Measurements from ENCODE around the gene CFHR1. TPM values are rescaled to one million over a fixed set of nuclear protein-coding genes. Genes with fewer than 3 reads are reported as not detected.
"Not testable (repeated sequence)": the region's sequence is repeated elsewhere in the genome, so short reads cannot be mapped to it uniquely, and the experiment has no call there.

CFHR1 gene
- not detected for polyA plus RNA-seq (2013, experiment 1 of 2; ENCODE audit: insufficient read length)
- polyA plus RNA-seq (2013, experiment 2 of 2; ENCODE audit: insufficient read length), result 0.16 TPM

DNA sequence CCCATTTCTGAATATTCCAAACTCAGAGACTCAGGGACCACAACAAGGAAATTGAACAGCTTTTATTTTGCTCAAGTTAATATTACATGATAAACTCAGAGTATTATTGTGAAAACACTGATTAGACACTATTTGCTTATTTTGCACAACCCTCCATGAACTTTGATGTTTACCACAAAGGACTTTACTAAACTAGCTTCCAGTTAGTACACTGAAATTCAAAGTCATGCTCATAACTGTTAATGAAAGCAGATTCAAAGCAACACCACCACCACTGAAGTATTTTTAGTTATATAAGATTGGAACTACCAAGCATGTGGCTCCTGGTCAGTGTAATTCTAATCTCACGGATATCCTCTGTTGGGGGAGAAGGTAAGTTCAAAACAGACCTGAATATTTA lies at the start of gene CFHR1:
CFHR1 (plus strand) TSS at position 201 of the 400 bp plus-strand sequence; CDS start at position 315, 114 bp downstream.
- not testable (repeated sequence) for DNase-seq

DNA sequence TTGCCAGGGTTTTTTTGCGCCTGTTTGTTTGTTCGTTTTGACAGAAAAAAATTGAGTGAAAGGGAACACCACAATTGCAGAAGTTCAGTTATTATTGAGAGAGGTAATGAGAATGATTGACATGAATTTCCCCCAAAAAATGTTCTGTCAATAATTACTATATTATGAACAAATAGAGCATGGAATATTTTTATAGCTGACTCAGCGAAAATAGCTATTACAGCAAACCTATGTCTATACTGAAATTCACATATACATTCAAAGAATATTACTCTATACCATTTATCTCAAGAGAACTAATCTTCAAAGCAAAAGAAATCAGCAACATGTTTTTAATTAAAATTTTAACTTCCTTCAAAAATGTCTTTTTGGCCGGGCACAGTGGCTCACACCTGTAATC lies 49.7 kb upstream of the CFHR1 start:
- DNase-seq, result not testable (repeated sequence)

DNA sequence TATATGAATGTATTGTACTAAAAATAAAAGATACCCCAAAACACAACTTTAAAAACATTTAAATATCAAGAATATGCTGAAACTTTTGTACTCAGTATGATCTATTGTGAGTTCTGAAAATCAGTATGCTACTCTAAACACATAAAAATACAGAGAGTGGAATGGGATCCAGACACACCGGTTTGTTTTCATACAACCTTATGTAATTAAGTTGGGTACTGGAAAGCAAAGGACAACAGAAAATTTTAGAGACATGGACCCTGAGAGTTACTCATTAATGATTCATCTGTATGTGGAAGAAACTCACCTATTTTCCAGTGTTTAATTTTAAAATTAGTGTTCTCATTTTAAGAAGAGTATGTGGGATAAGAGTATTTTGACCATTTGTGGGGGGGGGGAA lies 45.8 kb upstream of the CFHR1 start:
- DNase-seq, result no peak

DNA sequence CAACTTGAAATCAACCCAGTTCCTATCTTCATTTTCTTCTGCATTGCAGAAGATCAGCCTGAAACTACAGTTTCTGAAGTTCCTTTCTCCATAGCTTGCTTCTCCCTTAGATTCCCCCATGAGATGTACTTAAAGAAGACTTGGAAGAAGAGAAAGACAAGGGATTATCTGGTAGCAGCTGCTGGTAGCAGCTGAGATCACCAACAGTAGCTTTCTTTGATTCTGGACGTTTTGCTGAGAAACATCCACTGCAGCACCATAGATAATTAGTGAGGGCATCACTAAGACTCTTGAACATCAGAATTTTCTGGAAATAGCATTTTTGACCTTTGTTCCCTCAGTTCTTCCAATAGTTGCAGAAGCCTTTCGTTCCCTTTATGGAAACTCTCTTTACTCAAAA lies 45.4 kb upstream of the CFHR1 start:
- DNase-seq, result no peak

DNA sequence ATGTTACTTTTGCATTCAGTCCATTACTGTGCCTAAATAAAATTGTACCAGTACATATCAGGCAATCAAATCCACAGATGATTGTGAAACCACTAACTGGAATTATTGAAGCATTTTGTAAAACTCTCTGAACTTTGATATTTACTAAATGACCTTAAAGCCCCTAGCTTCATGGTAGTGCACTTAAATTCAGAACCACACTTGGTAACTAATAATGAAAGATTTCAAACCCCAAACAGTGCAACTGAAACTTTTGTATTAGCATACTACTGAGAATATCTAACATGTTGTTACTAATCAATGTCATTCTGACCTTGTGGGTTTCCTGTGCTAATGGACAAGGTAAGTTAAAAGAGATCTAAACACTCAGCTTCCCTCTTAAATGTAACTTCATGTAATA lies 44.9 kb upstream of the CFHR1 start, which contains the start of gene CFHR3:
CFHR3 (plus strand) TSS at position 238 of the 400 bp plus-strand sequence; CDS start at position 285, 47 bp downstream.
- DNase-seq, result no peak

DNA sequence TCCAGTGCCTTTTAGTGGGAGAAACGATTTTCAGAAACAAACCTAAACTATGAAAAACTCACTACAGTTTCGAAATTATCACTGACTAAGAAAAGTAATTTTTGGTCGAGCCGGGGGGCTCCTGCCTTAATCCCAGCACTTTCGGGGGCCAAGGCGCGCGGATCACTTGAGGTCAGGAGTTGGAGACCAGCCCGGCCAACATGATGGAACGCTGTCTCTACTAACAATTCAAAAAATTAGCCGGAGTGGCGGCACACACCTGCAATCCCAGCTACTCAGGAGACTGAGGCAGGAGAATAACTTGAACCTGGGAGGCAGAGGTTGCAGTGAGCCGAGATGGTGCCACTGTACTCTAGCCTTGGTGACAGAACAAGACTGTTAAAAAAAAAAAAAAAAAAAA lies 41.9 kb upstream of the CFHR1 start:
- no peak for DNase-seq

DNA sequence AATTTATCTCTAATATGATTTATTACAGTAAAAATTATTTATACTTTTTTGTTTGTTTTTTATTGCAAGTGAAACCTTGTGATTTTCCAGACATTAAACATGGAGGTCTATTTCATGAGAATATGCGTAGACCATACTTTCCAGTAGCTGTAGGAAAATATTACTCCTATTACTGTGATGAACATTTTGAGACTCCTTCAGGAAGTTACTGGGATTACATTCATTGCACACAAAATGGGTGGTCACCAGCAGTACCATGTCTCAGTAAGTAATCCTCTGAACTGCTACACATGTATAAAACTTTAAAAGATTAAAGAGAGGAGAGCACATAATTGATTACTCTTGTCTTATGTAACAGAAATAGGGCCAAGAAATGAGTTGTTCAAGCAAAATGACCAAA lies 40.4 kb upstream of the CFHR1 start:
- DNase-seq, result no peak

DNA sequence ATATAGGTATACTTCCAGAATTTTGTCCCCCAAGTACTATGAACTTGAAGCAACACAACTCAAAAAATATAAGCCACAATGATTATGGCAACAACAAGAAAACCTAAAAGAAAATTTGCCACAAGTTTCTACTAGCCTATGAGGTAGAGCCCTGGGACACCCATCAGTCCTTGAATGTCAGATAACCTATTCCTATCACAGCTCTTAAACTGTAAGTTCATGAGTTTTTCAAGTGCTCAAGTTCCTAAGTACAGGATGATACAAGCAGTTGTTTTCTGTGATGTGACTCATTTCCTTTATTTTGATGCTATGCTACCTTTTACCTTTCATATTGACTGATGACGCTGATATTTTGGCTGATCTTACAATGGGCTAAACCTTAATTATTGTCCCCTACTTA lies 28.3 kb upstream of the CFHR1 start:
- DNase-seq, result not testable (repeated sequence)

DNA sequence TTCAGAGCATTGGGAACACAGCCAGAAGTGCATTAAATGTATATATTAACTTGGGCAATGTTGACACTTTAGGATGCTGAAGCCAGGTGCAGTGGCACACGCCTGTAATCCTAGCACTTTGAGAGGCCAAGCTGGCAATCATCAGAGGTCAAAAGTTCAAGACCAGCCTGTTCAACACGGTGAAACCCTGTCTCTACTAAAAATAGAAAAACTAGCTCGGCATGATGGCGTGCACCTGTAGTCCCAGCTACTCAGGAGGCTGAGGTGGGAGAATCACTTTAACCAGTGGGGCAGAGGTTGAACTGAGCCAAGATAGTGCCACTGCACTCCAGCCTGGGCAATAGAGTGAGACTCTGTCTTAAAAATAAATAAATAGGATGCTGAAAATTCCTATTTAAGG lies 25.4 kb upstream of the CFHR1 start:
- not testable (repeated sequence) for DNase-seq

DNA sequence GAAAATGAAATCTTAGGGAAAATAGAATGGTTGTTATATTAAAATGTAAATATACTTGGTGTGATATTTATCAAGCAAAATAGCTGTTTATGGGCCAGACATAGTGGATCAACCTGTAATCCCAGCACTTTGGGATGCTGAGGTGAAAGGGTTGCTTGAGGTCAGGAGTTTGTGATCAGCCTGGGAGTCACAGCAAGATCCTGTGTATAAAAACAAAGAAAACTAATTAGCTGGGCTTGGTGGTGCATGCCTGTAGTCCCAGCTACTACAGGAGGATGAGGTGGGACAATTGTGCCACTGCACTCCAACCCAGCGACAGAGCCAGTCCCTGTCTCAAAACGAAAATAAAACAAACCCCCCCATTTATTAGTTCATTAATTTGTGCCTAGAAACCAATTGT lies 21.6 kb upstream of the CFHR1 start:
- no peak for DNase-seq

DNA sequence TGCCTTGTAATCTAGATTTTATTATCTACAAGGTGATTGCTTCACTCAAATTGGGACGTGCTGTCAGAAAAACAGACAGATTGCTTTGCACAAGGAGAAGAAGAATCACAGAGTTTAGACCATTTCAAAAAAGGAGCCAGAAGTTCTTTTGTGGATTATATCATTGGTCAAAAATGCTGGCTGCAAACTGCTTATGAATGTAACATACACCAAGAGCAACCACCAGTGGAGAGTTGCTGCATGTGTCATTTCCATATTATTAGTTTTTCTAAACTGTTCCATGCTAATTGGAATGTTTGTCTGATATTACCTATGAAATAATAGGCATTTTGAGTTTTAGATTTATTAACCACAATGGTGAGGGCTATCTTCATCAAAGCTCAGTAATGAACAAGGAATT lies 17.6 kb upstream of the CFHR1 start:
- DNase-seq, result not testable (repeated sequence)

DNA sequence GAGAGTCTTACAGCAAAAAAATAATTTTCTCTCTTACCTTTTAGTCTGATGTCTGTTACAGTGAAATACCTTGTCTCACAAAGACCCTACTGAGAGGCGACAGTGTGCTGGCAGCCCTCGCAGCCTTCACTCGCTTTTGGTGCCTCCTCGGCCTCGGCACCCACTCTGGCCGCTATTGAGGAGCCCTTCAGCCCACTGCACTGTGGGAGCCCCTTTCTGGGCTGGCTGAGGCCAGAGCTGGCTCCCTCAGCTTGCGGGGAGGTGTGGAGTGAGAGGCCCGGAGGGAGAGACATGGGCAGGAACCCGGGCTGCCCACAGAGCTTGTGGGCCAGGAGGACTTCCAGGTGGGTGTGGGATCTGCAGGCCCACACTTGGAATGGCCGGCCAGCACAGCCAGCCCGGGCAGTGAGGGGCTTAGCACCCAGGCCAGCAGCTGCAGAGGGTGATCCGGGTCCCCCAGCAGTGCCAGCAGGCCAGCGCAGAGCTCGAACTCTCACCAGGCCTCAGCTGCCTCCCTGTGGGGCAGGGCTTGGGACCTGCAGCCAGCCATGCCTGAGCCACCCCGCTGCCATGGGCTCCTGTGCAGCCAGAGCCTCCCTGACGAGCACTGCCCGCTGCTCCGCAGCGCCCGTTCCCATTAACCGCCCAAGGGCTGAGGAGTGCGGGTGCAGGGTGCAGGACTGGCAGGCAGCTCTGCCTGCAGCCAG lies 10.8 kb upstream of the CFHR1 start:
- no peak for DNase-seq

DNA sequence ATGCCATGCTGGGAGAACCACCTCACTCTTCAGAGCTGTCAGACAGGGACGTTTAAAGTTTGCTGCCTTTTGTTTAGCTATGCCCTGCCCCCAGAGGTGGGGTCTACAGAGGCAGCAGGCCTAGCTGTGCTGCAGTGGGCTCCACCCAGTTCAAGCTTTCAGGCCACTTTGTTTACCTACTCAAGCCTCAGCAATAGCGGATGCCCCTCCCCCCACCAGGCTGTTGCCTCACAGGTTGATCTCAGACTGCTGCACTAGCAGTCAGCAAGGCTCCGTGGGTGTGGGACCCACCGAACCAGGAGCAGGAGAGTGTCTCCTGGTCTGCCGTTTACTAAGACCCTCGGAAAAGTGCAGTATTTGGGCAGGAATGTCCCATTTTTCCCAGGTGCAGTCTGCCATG lies 2.1 kb upstream of the CFHR1 start:
- not testable (repeated sequence) for DNase-seq

DNA sequence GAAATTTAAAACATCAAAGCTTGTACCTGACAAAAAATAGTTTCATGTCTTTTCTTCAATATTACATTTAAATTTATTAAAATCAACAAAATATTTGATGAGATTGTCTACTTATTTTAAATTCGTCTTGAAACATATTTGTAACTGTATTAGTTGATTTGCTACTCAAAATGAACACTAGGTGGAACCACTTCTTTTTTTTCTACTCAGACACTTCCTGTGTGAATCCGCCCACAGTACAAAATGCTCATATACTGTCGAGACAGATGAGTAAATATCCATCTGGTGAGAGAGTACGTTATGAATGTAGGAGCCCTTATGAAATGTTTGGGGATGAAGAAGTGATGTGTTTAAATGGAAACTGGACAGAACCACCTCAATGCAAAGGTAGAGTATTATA lies 8.3 kb downstream of the CFHR1 start:
- DNase-seq, result peak; percentile 73

DNA sequence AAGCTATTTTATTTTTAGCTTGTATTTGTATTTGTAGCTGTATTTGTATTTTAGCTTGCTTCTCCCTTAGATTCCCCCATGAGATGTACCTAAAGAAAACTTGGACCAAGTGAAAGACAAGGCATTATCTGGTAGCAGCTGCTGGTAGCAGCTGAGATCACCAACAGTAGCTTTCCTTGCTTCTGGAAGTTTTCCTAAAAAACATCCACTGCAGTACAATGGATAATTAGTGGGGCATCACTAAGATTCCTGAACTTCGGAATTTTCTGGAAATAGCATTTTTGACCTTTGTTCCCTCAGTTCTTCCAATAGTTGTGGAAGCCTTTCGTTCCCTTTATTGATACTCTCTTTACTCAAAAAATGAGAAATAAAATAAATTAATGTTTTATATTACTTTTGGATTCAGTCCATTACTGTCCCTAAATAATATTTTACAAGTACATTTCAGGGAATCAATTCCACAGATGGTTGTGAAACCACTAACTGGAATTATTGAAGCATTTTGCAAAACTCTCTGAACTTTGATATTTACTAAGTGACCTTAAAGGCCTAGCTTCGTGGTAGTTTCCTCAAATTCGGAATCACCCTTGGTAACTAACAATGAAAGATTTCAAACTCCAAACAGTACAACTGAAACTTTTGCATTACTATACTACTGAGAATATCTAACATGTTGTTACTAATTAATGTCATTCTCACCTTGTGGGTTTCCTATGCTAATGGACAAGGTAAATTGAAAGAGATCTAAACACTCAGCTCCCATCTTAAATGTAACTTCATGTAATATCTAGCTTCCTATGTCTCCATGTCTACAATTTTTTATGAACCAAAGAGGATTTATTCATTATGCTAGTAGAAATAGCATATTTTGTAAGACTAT lies 30.3 kb downstream of the CFHR1 start:
- not testable (repeated sequence) for DNase-seq

DNA sequence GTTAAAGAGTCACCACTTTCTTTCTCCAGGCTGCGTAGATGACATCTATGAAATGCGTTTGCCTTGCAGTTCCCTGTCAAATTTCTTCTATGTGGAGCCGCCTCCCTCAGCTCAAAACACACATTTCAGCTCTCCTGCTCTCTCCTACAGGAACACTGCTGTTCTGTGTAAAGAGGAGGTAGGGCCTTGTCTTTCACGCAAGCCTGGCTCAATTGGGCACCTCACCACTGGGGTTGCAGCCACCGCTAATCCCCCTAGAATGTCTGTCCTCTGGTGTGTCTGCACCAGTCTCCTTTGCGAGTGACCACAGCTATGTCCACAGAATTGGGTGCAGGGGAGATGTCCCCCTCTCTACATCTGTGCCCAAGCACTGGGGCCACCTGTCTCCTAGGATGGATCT lies 36.5 kb downstream of the CFHR1 start:
- no peak for DNase-seq

DNA sequence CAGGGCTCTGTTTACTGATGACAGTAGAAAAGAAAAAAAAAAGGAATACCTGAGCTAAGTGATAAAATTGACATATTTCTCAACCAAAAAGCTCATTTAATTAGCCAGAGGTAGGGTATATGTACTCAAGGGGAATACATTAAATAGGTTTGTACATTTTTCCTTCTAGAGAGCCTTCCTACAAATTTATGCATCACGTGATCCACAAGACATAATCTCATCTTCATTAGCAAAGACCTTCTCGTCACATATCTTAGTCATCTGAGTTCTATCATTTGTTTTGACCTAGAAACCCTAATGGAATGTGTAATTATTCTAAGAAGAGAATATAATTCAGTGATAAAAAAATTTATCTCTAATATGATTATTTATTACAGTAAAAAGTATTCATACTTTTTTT lies 37.7 kb downstream of the CFHR1 start:
- no peak for DNase-seq

DNA sequence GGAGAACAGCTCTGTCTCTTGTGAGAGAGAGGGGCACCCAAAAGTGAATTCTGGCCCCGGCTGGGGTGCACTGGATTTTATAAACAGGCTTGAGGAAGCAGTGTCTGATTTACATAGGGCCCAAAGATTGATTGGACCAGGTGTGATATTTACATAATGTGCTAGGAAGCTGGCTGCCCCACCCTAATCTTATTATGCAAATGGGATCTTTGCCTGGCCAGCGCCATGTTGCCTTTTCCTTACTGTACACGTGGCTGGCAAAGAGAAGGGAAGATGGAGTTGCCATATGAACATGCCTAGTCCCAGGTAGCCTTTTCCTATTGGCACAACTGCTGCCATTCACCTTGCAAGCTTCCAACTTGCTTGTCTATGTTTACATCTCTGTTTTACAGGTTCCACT lies 39.3 kb downstream of the CFHR1 start:
- no peak for DNase-seq

DNA sequence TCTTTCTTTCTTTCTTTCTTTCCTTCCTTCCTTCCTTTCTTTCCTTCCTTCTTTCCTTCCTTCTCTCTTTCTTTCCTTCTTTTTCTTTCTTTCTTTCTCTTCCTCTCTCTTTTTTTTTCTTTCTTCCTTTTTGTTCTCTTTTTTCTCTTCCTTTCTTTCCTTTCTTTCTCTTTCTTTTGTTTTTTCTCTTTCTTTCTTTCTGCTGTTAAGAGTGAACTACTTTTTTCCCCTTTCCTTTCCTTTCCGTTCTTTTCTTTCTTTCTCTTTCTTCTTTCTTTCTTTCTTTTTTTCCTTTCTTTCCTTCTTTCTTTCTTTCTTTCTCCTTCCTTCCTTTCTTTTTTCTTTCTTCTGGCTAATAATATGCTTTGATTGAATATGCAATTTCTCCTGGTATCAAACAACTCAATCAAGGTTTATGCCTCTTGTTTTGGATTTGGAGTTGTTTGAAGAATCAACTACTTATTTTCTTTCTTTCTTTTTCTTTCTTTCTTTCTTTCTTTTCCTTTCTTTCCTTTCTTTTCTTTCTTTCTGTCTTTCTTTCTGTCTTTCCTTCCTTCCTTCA lies 40.9 kb downstream of the CFHR1 start:
- DNase-seq, result no peak

DNA sequence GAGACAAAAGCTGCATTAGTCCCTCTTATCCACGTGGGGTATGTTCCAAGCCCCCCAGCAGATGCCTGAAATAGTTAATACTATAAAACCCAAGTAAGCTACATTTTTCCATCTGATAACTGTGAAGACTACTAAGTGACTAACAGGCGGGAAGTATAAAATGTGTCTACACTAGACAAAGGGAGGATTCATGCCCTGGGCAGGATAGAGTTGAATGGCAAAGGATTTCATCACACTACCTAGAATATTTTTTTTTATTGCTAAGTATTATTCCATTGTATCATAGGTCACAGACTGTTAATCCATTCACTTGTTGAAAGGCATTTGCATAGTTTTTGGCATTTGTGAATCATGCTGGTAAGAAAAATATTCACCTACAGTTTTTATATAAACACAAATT lies 41.9 kb downstream of the CFHR1 start:
- DNase-seq, result no peak

DNA sequence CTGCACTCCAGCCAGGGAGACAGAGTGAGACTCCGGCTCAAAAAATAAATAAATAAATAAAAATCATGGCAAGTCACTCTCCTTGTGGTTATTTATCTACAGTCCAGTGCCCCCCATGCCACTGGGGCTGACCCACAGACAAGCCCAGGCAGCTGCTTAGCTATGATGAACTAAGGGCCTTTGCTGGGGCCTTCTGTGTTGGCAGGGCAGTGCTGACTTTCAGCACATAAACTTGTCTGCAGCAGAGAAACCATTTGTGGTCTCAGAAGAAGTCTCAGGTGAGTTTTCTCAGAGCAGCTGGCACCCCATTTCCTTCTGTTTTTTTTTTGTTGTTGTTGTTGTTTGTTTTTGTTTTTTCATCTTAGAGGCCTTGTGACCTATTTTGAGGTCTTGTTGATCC lies 47.4 kb downstream of the CFHR1 start:
- DNase-seq, result no peak

DNA sequence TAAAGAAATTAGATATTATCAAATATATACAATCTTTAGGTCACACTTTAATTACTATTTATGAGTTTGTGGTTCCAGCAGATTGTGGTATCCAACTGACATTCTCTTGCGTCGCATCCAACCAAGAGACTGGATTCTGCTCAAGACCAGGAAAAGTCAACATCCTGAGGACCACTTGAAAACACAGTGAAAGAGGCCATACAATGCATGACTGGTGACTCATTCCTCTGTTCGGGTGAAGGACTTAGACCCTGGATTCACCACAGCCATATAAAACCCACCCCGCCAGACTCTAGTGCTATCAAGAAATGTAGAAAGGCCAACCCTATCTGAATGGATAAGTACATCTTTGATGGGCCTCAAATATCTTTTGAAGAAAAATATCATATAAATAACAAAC lies 53.9 kb downstream of the CFHR1 start:
- DNase-seq, result no peak

DNA sequence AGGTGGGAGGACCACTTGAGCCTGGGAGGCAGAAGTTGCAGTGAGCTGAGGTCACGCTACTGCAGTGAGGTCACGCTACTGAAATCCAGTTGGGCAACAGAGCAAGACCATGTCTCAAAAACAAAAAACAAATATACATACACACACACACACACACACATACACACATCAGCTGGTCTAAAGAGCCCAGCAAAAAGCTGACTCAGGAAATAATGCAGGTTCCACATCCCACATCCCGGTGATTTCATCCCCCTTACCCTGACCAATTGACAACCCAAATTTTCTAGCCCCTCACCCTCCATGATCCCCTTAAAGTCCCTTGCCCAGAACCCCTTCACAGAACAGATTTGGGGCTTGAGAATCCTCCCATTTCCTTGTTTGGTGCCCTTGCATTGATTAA lies 56.4 kb downstream of the CFHR1 start:
- DNase-seq, result no peak

All from fibroblast of skin of abdomen (primary cell).